ENCODE results near the gene COIL.

The COIL gene

GRCh38 chr17:57002904-57003303 is 42.1 kb upstream of the COIL start:
- TF ChIP-seq CTCF (IDR thresholded peaks at IDR 0.05; ENCODE audit: extremely low read depth, insufficient read depth, missing control alignments) = no peak
- DNase-seq (ENCODE audit: low spot score) = no peak
- in situ Hi-C loops (cut with MboI; ENCODE audit: low pct_unique_long_range_greater_than_20kb, low sequenced_read_pairs, unreplicated experiment) = no loop called here

GRCh38 chr17:57001541-57001940 is 40.7 kb upstream of the COIL start:
- no peak for TF ChIP-seq CTCF (IDR thresholded peaks at IDR 0.05; ENCODE audit: extremely low read depth, insufficient read depth, missing control alignments)
- no peak for DNase-seq (ENCODE audit: low spot score)
- in situ Hi-C loops (cut with MboI; ENCODE audit: low pct_unique_long_range_greater_than_20kb, low sequenced_read_pairs, unreplicated experiment) = no loop called here

GRCh38 chr17:56997313-56997712 is 36.5 kb upstream of the COIL start:
- no peak for DNase-seq (ENCODE audit: low spot score)
- in situ Hi-C loops (cut with MboI; ENCODE audit: low pct_unique_long_range_greater_than_20kb, low sequenced_read_pairs, unreplicated experiment) = no loop called here
- no peak for TF ChIP-seq CTCF (IDR thresholded peaks at IDR 0.05; ENCODE audit: extremely low read depth, insufficient read depth, missing control alignments)

GRCh38 chr17:56995766-56996165 is 34.9 kb upstream of the COIL start:
- no peak for DNase-seq (ENCODE audit: low spot score)
- in situ Hi-C loops (cut with MboI; ENCODE audit: low pct_unique_long_range_greater_than_20kb, low sequenced_read_pairs, unreplicated experiment) = no loop called here
- TF ChIP-seq CTCF (IDR thresholded peaks at IDR 0.05; ENCODE audit: extremely low read depth, insufficient read depth, missing control alignments) = no peak

- in situ Hi-C loops (cut with MboI; ENCODE audit: low pct_unique_long_range_greater_than_20kb, low sequenced_read_pairs, unreplicated experiment) = no loop called here
- no peak for DNase-seq (ENCODE audit: low spot score)
- TF ChIP-seq CTCF (IDR thresholded peaks at IDR 0.05; ENCODE audit: extremely low read depth, insufficient read depth, missing control alignments) = no peak
Observed at GRCh38 chr17:56994009-56994792, 33.4 kb upstream of the COIL start.

GRCh38 chr17:56992364-56992763 is 31.5 kb upstream of the COIL start:
- no peak for TF ChIP-seq CTCF (IDR thresholded peaks at IDR 0.05; ENCODE audit: extremely low read depth, insufficient read depth, missing control alignments)
- no peak for DNase-seq (ENCODE audit: low spot score)

More at GRCh38 chr17:56992364-56992763, 31.5 kb upstream of the COIL start:
- in situ Hi-C loops (cut with MboI; ENCODE audit: low pct_unique_long_range_greater_than_20kb, low sequenced_read_pairs, unreplicated experiment) = no loop called here
